ENCODE results near the gene LINGO4. TPM values are rescaled to one million over a fixed set of nuclear protein-coding genes. Genes with fewer than 3 reads are reported as not detected.

The LINGO4 gene
- total and polyA plus RNA-seq, 2 experiments from 2014 or later, result not detected

DNA sequence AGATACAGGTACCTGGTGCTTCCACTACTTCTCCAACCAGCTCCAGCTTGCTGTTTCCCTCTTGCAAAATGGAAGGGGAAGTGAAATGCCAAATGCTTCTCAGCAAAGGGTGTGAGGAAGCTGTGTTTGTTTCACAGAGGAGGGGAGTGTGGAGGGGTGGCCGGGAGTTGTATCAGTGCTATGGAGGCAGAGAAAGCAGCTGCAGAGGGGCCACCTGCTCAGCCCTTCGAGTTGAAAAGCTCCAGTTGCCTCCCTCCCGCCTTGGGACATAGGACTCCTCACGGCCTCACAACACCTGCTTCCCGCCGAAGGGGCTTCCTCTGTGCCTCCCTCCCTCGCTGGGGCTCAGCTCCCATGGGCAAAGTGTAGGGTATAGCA, 12.1 kb upstream of the LINGO4 start:
- H3K27me3 ChIP-seq, result no peaks in the 10 kb centered on the region
- no peaks in the 10 kb centered on the region for H3K36me3 ChIP-seq
- TF ChIP-seq, protein P1, sequence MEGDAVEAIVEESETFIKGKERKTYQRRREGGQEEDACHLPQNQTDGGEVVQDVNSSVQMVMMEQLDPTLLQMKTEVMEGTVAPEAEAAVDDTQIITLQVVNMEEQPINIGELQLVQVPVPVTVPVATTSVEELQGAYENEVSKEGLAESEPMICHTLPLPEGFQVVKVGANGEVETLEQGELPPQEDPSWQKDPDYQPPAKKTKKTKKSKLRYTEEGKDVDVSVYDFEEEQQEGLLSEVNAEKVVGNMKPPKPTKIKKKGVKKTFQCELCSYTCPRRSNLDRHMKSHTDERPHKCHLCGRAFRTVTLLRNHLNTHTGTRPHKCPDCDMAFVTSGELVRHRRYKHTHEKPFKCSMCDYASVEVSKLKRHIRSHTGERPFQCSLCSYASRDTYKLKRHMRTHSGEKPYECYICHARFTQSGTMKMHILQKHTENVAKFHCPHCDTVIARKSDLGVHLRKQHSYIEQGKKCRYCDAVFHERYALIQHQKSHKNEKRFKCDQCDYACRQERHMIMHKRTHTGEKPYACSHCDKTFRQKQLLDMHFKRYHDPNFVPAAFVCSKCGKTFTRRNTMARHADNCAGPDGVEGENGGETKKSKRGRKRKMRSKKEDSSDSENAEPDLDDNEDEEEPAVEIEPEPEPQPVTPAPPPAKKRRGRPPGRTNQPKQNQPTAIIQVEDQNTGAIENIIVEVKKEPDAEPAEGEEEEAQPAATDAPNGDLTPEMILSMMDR (IDR thresholded peaks at IDR 0.05; ENCODE audit: low read depth, low read length), result no peak
- no peaks in the 10 kb centered on the region for H3K9me3 ChIP-seq (ENCODE audit: low read depth)
- H3K4me1 ChIP-seq (ENCODE audit: low read depth), result peaks cover 3% of the 10 kb centered on the region
- no peak overlapping the region for H3K27ac ChIP-seq
- no peak overlapping the region for H3K4me3 ChIP-seq
- DNase-seq (ENCODE audit: low read depth in 1 of 2, low spot score in 1 of 2), result no peak

DNA sequence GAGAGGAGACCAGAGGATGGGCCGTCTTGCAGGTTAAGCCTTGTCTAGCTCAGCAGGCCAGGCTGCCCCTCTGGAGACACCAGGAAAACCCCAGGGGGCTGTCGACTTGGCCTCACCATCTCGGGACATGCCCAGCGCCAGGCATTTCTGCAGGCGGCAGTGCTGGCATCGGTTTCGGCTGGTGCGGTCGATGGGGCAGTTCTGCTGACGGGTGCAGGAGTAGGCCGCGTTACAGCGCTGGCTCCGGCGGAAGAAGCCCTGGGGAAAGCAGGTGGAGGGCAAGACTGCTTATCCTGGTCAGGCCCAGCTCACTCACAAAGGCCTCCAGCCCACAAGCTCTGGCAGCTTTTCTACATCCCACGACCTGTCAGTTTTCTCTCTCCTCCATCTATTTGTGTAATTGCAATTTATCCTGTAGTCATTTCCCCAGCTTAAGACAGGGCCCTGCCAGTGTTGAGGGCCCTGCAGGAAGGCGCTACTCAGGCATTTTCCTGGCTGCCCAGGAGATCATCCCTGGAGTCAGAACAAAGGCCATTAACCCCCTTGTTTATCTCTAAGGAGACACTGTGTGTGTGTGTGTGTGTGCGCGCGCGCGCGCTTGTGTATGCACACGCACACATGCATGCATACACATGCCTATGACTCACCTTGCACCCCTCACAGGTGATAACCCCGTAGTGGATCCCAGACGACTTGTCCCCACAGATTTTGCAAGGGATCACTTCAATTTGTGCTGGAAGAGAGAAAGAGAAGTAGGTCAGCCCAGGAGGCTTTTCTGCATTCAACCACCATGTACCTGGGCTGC, 11.5 kb upstream of the LINGO4 start:
- Histone ChIP-seq H3K27me3 (no peaks in the 10 kb centered on the region), H3K4me3 (no peak overlapping the region), H3K4me1 (ENCODE audit: low read depth) (peaks cover 3% of the 10 kb centered on the region), H3K27ac (no peak overlapping the region), H3K36me3 (no peaks in the 10 kb centered on the region), H3K9me3 (ENCODE audit: low read depth) (no peaks in the 10 kb centered on the region)
- no peak for DNase-seq (ENCODE audit: low read depth in 1 of 2, low spot score in 1 of 2)
- TF ChIP-seq, protein P1 (IDR thresholded peaks at IDR 0.05; ENCODE audit: low read depth, low read length), result no peak

DNA sequence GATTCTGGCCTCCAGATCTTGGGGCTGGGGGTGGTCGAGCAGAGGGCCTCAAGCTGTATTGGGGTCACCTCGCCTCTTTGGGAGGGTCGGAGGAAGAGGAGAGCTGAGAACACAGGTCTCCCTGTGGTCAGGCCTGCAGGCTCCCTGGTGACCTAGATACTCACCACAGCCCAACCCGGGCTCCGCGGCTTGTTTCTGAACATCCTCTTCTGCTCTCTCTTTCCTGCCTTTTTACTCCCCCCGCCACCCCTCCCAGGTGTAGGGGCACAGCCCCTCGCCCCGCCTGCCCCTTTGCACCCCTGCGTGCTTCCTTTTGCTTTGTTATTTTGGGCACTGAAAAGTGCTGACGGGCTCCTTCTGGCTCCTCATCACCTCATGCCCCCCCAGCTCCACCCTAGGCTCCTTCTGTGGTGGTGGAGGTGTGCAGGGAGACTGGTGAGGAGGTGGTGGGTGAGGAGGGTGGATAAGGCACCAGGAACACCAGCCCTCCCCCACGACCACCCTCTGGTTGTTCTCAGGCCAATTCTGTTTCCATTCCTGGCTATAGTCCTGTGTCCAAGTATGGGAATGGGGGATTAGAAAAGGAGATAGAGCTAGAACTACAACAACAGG, 10.6 kb upstream of the LINGO4 start:
- no peaks in the 10 kb centered on the region for H3K27me3 ChIP-seq
- DNase-seq (ENCODE audit: low read depth in 1 of 2, low spot score in 1 of 2), result no peak
- TF ChIP-seq, protein P1 (IDR thresholded peaks at IDR 0.05; ENCODE audit: low read depth, low read length), result no peak

GRCh38 chr1:151814971-151815545, 9.8 kb upstream of the LINGO4 start:
- H3K27ac ChIP-seq, result no peak overlapping the region
- TF ChIP-seq, protein P1 (IDR thresholded peaks at IDR 0.05; ENCODE audit: low read depth, low read length), result no peak
- H3K4me3 ChIP-seq, result no peak overlapping the region
- H3K27me3 ChIP-seq, result no peaks in the 10 kb centered on the region
- no peaks in the 10 kb centered on the region for H3K36me3 ChIP-seq
- peaks cover 3% of the 10 kb centered on the region for H3K4me1 ChIP-seq (ENCODE audit: low read depth)
- no peak for DNase-seq (ENCODE audit: low read depth in 1 of 2, low spot score in 1 of 2)
- H3K9me3 ChIP-seq (ENCODE audit: low read depth), result no peaks in the 10 kb centered on the region

More for the DNA sequence above, 10.6 kb upstream of the LINGO4 start:
- H3K27ac ChIP-seq, result no peak overlapping the region
- no peaks in the 10 kb centered on the region for H3K9me3 ChIP-seq (ENCODE audit: low read depth)
- no peak overlapping the region for H3K4me3 ChIP-seq
- H3K4me1 ChIP-seq (ENCODE audit: low read depth), result peaks cover 3% of the 10 kb centered on the region
- H3K36me3 ChIP-seq, result no peaks in the 10 kb centered on the region

DNA sequence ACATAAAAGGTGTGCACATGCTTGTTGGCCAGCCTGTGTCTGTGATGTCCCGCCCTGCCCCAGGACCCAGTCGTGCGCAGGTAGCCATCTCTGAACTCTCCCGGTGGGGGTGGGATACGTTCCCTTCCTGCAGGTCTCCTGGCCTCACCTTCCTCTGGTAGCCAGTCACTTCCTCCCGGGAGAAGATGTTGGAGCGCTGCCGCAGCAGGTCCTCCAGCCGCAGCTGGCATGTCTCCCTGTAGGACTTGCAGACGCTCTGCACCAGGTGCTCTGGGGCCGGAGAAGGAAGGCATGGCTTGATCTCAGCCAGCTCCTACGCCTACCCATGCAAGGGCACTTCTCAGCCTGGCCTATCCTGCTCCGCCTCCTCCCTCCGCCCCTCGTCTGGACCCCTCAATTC, 9.2 kb upstream of the LINGO4 start:
- H3K27ac ChIP-seq, result no peak overlapping the region

More for the DNA sequence above, 9.2 kb upstream of the LINGO4 start:
- H3K27me3 ChIP-seq, result no peaks in the 10 kb centered on the region
- H3K9me3 ChIP-seq (ENCODE audit: low read depth), result no peaks in the 10 kb centered on the region
- TF ChIP-seq, protein P1 (IDR thresholded peaks at IDR 0.05; ENCODE audit: low read depth, low read length), result no peak
- peaks cover 3% of the 10 kb centered on the region for H3K4me1 ChIP-seq (ENCODE audit: low read depth)
- no peaks in the 10 kb centered on the region for H3K36me3 ChIP-seq
- no peak for DNase-seq (ENCODE audit: low read depth in 1 of 2, low spot score in 1 of 2)
- no peak overlapping the region for H3K4me3 ChIP-seq

Measured in cardiac muscle cell (in vitro differentiated cells and primary cell).